ENCODE measurements around the gene ICOSLG.
"Not testable (repeated sequence)": the region's sequence is repeated elsewhere in the genome, so short reads cannot be mapped to it uniquely, and the experiment has no call there.

- TF ChIP-seq CTCF (conservative IDR thresholded peaks at IDR 0.05; ENCODE audit: low read depth in 2 of 2); NANOG (IDR thresholded peaks at IDR 0.05; ENCODE audit: borderline replicate concordance); POLR2AphosphoS5 (IDR thresholded peaks at IDR 0.05; ENCODE audit: low read depth); EZH2phosphoT487 (IDR thresholded peaks at IDR 0.05; ENCODE audit: unreplicated experiment); EZH2 (IDR thresholded peaks at IDR 0.05; ENCODE audit: low read depth, unreplicated experiment); ZNF114 (CRISPR knock-in tag; IDR thresholded peaks at IDR 0.05); JUNB (IDR thresholded peaks at IDR 0.05; ENCODE audit: unreplicated experiment); STAT1 (IDR thresholded peaks at IDR 0.05; ENCODE audit: unreplicated experiment); CREB1 (CRISPR knock-in tag; IDR thresholded peaks at IDR 0.05; ENCODE audit: low read depth); ZNF331 (CRISPR knock-in tag; IDR thresholded peaks at IDR 0.05; ENCODE audit: low read depth): not testable (repeated sequence)
- TF ChIP-seq, protein P1, sequence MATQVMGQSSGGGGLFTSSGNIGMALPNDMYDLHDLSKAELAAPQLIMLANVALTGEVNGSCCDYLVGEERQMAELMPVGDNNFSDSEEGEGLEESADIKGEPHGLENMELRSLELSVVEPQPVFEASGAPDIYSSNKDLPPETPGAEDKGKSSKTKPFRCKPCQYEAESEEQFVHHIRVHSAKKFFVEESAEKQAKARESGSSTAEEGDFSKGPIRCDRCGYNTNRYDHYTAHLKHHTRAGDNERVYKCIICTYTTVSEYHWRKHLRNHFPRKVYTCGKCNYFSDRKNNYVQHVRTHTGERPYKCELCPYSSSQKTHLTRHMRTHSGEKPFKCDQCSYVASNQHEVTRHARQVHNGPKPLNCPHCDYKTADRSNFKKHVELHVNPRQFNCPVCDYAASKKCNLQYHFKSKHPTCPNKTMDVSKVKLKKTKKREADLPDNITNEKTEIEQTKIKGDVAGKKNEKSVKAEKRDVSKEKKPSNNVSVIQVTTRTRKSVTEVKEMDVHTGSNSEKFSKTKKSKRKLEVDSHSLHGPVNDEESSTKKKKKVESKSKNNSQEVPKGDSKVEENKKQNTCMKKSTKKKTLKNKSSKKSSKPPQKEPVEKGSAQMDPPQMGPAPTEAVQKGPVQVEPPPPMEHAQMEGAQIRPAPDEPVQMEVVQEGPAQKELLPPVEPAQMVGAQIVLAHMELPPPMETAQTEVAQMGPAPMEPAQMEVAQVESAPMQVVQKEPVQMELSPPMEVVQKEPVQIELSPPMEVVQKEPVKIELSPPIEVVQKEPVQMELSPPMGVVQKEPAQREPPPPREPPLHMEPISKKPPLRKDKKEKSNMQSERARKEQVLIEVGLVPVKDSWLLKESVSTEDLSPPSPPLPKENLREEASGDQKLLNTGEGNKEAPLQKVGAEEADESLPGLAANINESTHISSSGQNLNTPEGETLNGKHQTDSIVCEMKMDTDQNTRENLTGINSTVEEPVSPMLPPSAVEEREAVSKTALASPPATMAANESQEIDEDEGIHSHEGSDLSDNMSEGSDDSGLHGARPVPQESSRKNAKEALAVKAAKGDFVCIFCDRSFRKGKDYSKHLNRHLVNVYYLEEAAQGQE (IDR thresholded peaks at IDR 0.05; ENCODE audit: unreplicated experiment), result not testable (repeated sequence)
- TF ChIP-seq, protein P2, sequence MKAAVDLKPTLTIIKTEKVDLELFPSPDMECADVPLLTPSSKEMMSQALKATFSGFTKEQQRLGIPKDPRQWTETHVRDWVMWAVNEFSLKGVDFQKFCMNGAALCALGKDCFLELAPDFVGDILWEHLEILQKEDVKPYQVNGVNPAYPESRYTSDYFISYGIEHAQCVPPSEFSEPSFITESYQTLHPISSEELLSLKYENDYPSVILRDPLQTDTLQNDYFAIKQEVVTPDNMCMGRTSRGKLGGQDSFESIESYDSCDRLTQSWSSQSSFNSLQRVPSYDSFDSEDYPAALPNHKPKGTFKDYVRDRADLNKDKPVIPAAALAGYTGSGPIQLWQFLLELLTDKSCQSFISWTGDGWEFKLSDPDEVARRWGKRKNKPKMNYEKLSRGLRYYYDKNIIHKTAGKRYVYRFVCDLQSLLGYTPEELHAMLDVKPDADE (IDR thresholded peaks at IDR 0.05), result not testable (repeated sequence)
- TF ChIP-seq, protein P3, sequence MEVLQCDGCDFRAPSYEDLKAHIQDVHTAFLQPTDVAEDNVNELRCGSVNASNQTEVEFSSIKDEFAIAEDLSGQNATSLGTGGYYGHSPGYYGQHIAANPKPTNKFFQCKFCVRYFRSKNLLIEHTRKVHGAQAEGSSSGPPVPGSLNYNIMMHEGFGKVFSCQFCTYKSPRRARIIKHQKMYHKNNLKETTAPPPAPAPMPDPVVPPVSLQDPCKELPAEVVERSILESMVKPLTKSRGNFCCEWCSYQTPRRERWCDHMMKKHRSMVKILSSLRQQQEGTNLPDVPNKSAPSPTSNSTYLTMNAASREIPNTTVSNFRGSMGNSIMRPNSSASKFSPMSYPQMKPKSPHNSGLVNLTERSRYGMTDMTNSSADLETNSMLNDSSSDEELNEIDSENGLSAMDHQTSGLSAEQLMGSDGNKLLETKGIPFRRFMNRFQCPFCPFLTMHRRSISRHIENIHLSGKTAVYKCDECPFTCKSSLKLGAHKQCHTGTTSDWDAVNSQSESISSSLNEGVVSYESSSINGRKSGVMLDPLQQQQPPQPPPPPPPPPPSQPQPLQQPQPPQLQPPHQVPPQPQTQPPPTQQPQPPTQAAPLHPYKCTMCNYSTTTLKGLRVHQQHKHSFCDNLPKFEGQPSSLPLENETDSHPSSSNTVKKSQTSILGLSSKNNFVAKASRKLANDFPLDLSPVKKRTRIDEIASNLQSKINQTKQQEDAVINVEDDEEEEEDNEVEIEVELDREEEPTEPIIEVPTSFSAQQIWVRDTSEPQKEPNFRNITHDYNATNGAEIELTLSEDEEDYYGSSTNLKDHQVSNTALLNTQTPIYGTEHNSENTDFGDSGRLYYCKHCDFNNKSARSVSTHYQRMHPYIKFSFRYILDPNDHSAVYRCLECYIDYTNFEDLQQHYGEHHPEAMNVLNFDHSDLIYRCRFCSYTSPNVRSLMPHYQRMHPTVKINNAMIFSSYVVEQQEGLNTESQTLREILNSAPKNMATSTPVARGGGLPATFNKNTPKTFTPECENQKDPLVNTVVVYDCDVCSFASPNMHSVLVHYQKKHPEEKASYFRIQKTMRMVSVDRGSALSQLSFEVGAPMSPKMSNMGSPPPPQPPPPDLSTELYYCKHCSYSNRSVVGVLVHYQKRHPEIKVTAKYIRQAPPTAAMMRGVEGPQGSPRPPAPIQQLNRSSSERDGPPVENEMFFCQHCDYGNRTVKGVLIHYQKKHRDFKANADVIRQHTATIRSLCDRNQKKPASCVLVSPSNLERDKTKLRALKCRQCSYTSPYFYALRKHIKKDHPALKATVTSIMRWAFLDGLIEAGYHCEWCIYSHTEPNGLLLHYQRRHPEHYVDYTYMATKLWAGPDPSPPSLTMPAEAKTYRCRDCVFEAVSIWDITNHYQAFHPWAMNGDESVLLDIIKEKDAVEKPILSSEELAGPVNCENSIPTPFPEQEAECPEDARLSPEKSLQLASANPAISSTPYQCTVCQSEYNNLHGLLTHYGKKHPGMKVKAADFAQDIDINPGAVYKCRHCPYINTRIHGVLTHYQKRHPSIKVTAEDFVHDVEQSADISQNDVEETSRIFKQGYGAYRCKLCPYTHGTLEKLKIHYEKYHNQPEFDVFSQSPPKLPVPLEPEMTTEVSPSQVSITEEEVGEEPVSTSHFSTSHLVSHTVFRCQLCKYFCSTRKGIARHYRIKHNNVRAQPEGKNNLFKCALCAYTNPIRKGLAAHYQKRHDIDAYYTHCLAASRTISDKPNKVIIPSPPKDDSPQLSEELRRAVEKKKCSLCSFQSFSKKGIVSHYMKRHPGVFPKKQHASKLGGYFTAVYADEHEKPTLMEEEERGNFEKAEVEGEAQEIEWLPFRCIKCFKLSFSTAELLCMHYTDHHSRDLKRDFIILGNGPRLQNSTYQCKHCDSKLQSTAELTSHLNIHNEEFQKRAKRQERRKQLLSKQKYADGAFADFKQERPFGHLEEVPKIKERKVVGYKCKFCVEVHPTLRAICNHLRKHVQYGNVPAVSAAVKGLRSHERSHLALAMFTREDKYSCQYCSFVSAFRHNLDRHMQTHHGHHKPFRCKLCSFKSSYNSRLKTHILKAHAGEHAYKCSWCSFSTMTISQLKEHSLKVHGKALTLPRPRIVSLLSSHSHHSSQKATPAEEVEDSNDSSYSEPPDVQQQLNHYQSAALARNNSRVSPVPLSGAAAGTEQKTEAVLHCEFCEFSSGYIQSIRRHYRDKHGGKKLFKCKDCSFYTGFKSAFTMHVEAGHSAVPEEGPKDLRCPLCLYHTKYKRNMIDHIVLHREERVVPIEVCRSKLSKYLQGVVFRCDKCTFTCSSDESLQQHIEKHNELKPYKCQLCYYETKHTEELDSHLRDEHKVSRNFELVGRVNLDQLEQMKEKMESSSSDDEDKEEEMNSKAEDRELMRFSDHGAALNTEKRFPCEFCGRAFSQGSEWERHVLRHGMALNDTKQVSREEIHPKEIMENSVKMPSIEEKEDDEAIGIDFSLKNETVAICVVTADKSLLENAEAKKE (CRISPR knock-in tag; IDR thresholded peaks at IDR 0.05), result not testable (repeated sequence)
These were observed 55.9 kb downstream of the ICOSLG start for GRCh38 chr21:44184862-44185261.

Measured in GM23338 (cell line).